Measurements from ENCODE around the gene ARL1. TPM values are rescaled to one million over a fixed set of nuclear protein-coding genes. Genes with fewer than 3 reads are reported as not detected.
A peak's percentile ranks its signal among the peaks of the same experiment; 100 is the strongest.
"Not testable (repeated sequence)": the region's sequence is repeated elsewhere in the genome, so short reads cannot be mapped to it uniquely, and the experiment has no call there.

Gene ARL1
- 30.2 TPM for polyA plus RNA-seq

- Mint-ChIP-seq H3K4me3 (peak within 1 kb of the TSS; percentile 95 to 99 (median 99)), H3K9me3 (no peaks in the 10 kb centered on the region), H3K27ac (peak within 1 kb of the TSS; percentile 93 to 98 (median 98)), H3K36me3 (peaks cover 2% of the 10 kb centered on the region), H3K27me3 (no peaks in the 10 kb centered on the region), H3K4me1 (peaks cover 15 to 21% (median 18%) of the 10 kb centered on the region in 3 donors)
These were observed at the start of gene ARL1 for GRCh38 chr12:101407436-101408345. Gene ARL1 (minus strand): TSS chr12:101407772. CDS start chr12:101407645, 127 bp downstream.

- Mint-ChIP-seq H3K36me3 (peaks cover 1% of the 10 kb centered on the region), H3K9me3 (peaks cover 0 to 4% (median 2%) of the 10 kb centered on the region in 3 donors), H3K4me3 (no peak overlapping the region), H3K4me1 (peaks cover 0 to 5% (median 3%) of the 10 kb centered on the region in 3 donors), H3K27me3 (peaks cover 3% of the 10 kb centered on the region), H3K27ac (no peak overlapping the region)
These were observed 48.1 kb upstream of the ARL1 start for GRCh38 chr12:101455685-101456084.

- Mint-ChIP-seq H3K9me3 (peaks cover 0 to 2% (median 0%) of the 10 kb centered on the region in 3 donors), H3K27me3 (peaks cover 8% of the 10 kb centered on the region), H3K4me1 (peaks cover 0 to 2% (median 0%) of the 10 kb centered on the region in 3 donors), H3K4me3 (no peak overlapping the region), H3K27ac (no peak overlapping the region), H3K36me3 (no peaks in the 10 kb centered on the region)
These were observed 34.1 kb upstream of the ARL1 start for GRCh38 chr12:101441461-101442224.

- peaks cover 6% of the 10 kb centered on the region for H3K27me3 Mint-ChIP-seq
- H3K36me3 Mint-ChIP-seq: no peaks in the 10 kb centered on the region
- H3K4me1 Mint-ChIP-seq: peaks cover 0 to 2% (median 0%) of the 10 kb centered on the region in 3 donors
- no peak overlapping the region for H3K27ac Mint-ChIP-seq
- no peaks in the 10 kb centered on the region for H3K9me3 Mint-ChIP-seq
- no peak overlapping the region for H3K4me3 Mint-ChIP-seq
These were observed 31.7 kb upstream of the ARL1 start for GRCh38 chr12:101439236-101439635.

GRCh38 chr12:101436136-101436535 lies 28.6 kb upstream of the ARL1 start:
- Mint-ChIP-seq H3K4me3 (no peak overlapping the region), H3K36me3 (no peaks in the 10 kb centered on the region), H3K27ac (no peak overlapping the region), H3K27me3 (peaks cover 3% of the 10 kb centered on the region), H3K9me3 (no peaks in the 10 kb centered on the region), H3K4me1 (peaks cover 0 to 2% (median 0%) of the 10 kb centered on the region in 3 donors)

- Mint-ChIP-seq H3K27me3 (peaks cover 2% of the 10 kb centered on the region), H3K9me3 (no peaks in the 10 kb centered on the region), H3K4me3 (no peak overlapping the region), H3K27ac (no peak overlapping the region), H3K36me3 (peaks cover 3% of the 10 kb centered on the region), H3K4me1 (no peaks in the 10 kb centered on the region)
These were observed 22.9 kb upstream of the ARL1 start for GRCh38 chr12:101430456-101430855.

- H3K27ac Mint-ChIP-seq: no peak overlapping the region
- peaks cover 0 to 2% (median 0%) of the 10 kb centered on the region in 3 donors for H3K4me1 Mint-ChIP-seq
- no peaks in the 10 kb centered on the region for H3K9me3 Mint-ChIP-seq
- H3K36me3 Mint-ChIP-seq: peaks cover 3% of the 10 kb centered on the region
- H3K27me3 Mint-ChIP-seq: no peaks in the 10 kb centered on the region
- no peak overlapping the region for H3K4me3 Mint-ChIP-seq
These were observed 17.0 kb upstream of the ARL1 start for GRCh38 chr12:101424620-101425019.

- not testable (repeated sequence) for H3K36me3 Mint-ChIP-seq, H3K27ac Mint-ChIP-seq, H3K27me3 Mint-ChIP-seq, H3K4me3 Mint-ChIP-seq, H3K4me1 Mint-ChIP-seq, H3K9me3 Mint-ChIP-seq
These were observed 14.5 kb upstream of the ARL1 start for GRCh38 chr12:101422066-101422465.

- Mint-ChIP-seq H3K9me3 (peaks cover 0 to 2% (median 0%) of the 10 kb centered on the region in 3 donors), H3K27me3 (peaks cover 3% of the 10 kb centered on the region), H3K36me3 (peaks cover 2% of the 10 kb centered on the region), H3K4me1 (no peaks in the 10 kb centered on the region), H3K4me3 (no peak overlapping the region), H3K27ac (no peak overlapping the region)
These were observed 7.7 kb upstream of the ARL1 start for GRCh38 chr12:101415228-101415627.

GRCh38 chr12:101414533-101415119 lies 7.1 kb upstream of the ARL1 start:
- peaks cover 3% of the 10 kb centered on the region for H3K27me3 Mint-ChIP-seq
- H3K36me3 Mint-ChIP-seq: peaks cover 2% of the 10 kb centered on the region
- no peaks in the 10 kb centered on the region for H3K4me1 Mint-ChIP-seq
- peaks cover 0 to 2% (median 0%) of the 10 kb centered on the region in 3 donors for H3K9me3 Mint-ChIP-seq
- H3K4me3 Mint-ChIP-seq: no peak overlapping the region
- no peak overlapping the region for H3K27ac Mint-ChIP-seq

- not testable (repeated sequence) for H3K9me3 Mint-ChIP-seq, H3K27me3 Mint-ChIP-seq, H3K36me3 Mint-ChIP-seq
- Mint-ChIP-seq H3K27ac (peak overlapping the region in 2 of 3 donors; percentile 50 to 78), H3K4me1 (peaks cover 11 to 21% (median 18%) of the 10 kb centered on the region in 3 donors), H3K4me3 (peak overlapping the region in 2 of 4 donors; percentile 22 to 99)
These were observed 2.6 kb upstream of the ARL1 start for GRCh38 chr12:101410169-101410568.

GRCh38 chr12:101407049-101407435 lies 530 bp downstream of the ARL1 start:
- Mint-ChIP-seq H3K4me3 (peak overlapping the region; percentile 95 to 99 (median 99)), H3K27ac (peak overlapping the region; percentile 93 to 98 (median 98)), H3K27me3 (no peaks in the 10 kb centered on the region), H3K9me3 (no peaks in the 10 kb centered on the region), H3K36me3 (peaks cover 2% of the 10 kb centered on the region), H3K4me1 (peaks cover 15 to 21% (median 18%) of the 10 kb centered on the region in 3 donors)

GRCh38 chr12:101391181-101391580 lies 16.4 kb downstream of the ARL1 start:
- not testable (repeated sequence) for H3K27me3 Mint-ChIP-seq, H3K9me3 Mint-ChIP-seq
- peaks cover 22% of the 10 kb centered on the region for H3K36me3 Mint-ChIP-seq

GRCh38 chr12:101379149-101379548 lies 28.4 kb downstream of the ARL1 start:
- Mint-ChIP-seq H3K36me3 (peaks cover 10% of the 10 kb centered on the region), H3K27ac (no peak overlapping the region), H3K27me3 (no peaks in the 10 kb centered on the region)

More at GRCh38 chr12:101391181-101391580, 16.4 kb downstream of the ARL1 start:
- not testable (repeated sequence) for H3K27ac Mint-ChIP-seq, H3K4me1 Mint-ChIP-seq, H3K4me3 Mint-ChIP-seq

GRCh38 chr12:101375573-101375972 lies 32.0 kb downstream of the ARL1 start:
- no peaks in the 10 kb centered on the region for H3K27me3 Mint-ChIP-seq
- no peak overlapping the region for H3K4me3 Mint-ChIP-seq
- H3K9me3 Mint-ChIP-seq: no peaks in the 10 kb centered on the region
- no peak overlapping the region for H3K27ac Mint-ChIP-seq
- H3K4me1 Mint-ChIP-seq: no peaks in the 10 kb centered on the region
- peaks cover 7% of the 10 kb centered on the region for H3K36me3 Mint-ChIP-seq

More at GRCh38 chr12:101379149-101379548, 28.4 kb downstream of the ARL1 start:
- Mint-ChIP-seq H3K4me1 (no peaks in the 10 kb centered on the region), H3K9me3 (no peaks in the 10 kb centered on the region), H3K4me3 (no peak overlapping the region)

Measured in IgD-negative memory B cell (primary cell).